NCI-H526 (cell line): ENCODE data around the gene RNF130.
"Not testable (repeated sequence)": the region's sequence is repeated elsewhere in the genome, so short reads cannot be mapped to it uniquely, and the experiment has no call there.

Experiments used
- DNase-seq, 2 experiments: peaks; one replicate each; lab custom pipeline; 2025; lab: John Stamatoyannopoulos, UW

The RNF130 gene

GRCh38 chr5:180018347-180019060 is 53.1 kb downstream of the RNF130 start:
- DNase-seq: no peak

- not testable (repeated sequence) for DNase-seq
Measured at GRCh38 chr5:180015523-180015922, 56.0 kb downstream of the RNF130 start.

- DNase-seq: no peak
Measured at GRCh38 chr5:180013678-180014077, 57.9 kb downstream of the RNF130 start.

GRCh38 chr5:180012316-180012715 is 59.2 kb downstream of the RNF130 start:
- no peak for DNase-seq

- DNase-seq: no peak
Measured at GRCh38 chr5:180010636-180011035, 60.9 kb downstream of the RNF130 start.

GRCh38 chr5:180009581-180009980 is 62.0 kb downstream of the RNF130 start:
- no peak for DNase-seq

- no peak for DNase-seq
Measured at GRCh38 chr5:180008433-180008832, 63.1 kb downstream of the RNF130 start.

GRCh38 chr5:180007582-180007981 is 64.0 kb downstream of the RNF130 start:
- peak; percentile 23 to 46 for DNase-seq

GRCh38 chr5:180006141-180006540 is 65.4 kb downstream of the RNF130 start:
- no peak for DNase-seq

- DNase-seq: no peak
Measured at GRCh38 chr5:180003127-180003526, 68.4 kb downstream of the RNF130 start.

- DNase-seq: no peak
Measured at GRCh38 chr5:180001742-180002141, 69.8 kb downstream of the RNF130 start.

- DNase-seq: no peak
Measured at GRCh38 chr5:180001136-180001535, 70.4 kb downstream of the RNF130 start.

- DNase-seq: no peak
Measured at GRCh38 chr5:179998485-179998884, 73.1 kb downstream of the RNF130 start.

GRCh38 chr5:179994583-179995323 is 76.8 kb downstream of the RNF130 start:
- DNase-seq: no peak

- DNase-seq: not testable (repeated sequence)
Measured at GRCh38 chr5:179992855-179993254, 78.7 kb downstream of the RNF130 start.

GRCh38 chr5:179991106-179991505 is 80.5 kb downstream of the RNF130 start:
- no peak for DNase-seq

- not testable (repeated sequence) for DNase-seq
Measured at GRCh38 chr5:179990525-179990924, 81.0 kb downstream of the RNF130 start.

- DNase-seq: no peak
Measured at GRCh38 chr5:179986328-179986727, 85.2 kb downstream of the RNF130 start.

GRCh38 chr5:179981636-179982035 is 89.9 kb downstream of the RNF130 start:
- no peak for DNase-seq

- no peak for DNase-seq
Measured at GRCh38 chr5:179980767-179981166, 90.8 kb downstream of the RNF130 start.

- DNase-seq: no peak
Measured at GRCh38 chr5:179978792-179979191, 92.8 kb downstream of the RNF130 start.

- DNase-seq: no peak
Measured at GRCh38 chr5:179975713-179976134, 95.8 kb downstream of the RNF130 start.

GRCh38 chr5:179974946-179975712 is 96.4 kb downstream of the RNF130 start:
- peak in 1 of 2 experiments; percentile 40 for DNase-seq
